ENCODE data around the gene NPAS3. TPM values are rescaled to one million over a fixed set of nuclear protein-coding genes. Genes with fewer than 3 reads are reported as not detected.

NPAS3 gene
- total RNA-seq, 1 experiment from 2014 or later = 0.35 TPM

GRCh38 chr14:33188880-33189279 lies 250.2 kb downstream of the NPAS3 start:
- TF ChIP-seq, protein P1, sequence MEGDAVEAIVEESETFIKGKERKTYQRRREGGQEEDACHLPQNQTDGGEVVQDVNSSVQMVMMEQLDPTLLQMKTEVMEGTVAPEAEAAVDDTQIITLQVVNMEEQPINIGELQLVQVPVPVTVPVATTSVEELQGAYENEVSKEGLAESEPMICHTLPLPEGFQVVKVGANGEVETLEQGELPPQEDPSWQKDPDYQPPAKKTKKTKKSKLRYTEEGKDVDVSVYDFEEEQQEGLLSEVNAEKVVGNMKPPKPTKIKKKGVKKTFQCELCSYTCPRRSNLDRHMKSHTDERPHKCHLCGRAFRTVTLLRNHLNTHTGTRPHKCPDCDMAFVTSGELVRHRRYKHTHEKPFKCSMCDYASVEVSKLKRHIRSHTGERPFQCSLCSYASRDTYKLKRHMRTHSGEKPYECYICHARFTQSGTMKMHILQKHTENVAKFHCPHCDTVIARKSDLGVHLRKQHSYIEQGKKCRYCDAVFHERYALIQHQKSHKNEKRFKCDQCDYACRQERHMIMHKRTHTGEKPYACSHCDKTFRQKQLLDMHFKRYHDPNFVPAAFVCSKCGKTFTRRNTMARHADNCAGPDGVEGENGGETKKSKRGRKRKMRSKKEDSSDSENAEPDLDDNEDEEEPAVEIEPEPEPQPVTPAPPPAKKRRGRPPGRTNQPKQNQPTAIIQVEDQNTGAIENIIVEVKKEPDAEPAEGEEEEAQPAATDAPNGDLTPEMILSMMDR (IDR thresholded peaks at IDR 0.05; ENCODE audit: unreplicated experiment) = no peak
- no TSS peak for BruUV-seq (replicated peaks)

DNA sequence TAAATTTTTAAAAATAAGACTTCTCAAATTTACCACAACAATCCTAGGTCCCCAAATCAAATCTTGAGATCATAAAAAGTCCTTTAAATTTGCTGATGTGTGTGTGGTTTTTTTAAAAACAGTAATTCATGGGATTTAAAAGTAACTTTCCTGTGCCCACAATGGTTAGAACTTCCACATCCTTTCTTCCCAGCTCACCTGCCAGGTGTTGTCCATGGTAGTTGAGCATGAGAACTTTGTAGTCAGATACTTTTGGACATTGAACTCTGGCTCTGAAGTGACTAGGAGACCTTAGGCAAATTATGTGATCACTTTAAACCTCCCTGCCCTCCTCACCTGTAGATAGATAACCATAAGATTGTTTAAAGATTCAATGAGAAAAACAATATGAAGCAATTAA lies 253.2 kb downstream of the NPAS3 start:
- no peak overlapping the region for H3K4me3 Mint-ChIP-seq (ENCODE audit: unreplicated experiment)
- H3K27ac Mint-ChIP-seq (ENCODE audit: low read depth, unreplicated experiment) = no peak overlapping the region
- ChIA-PET POLR2A (no interaction called here), CTCF (no interaction called here)
- no peaks in the 10 kb centered on the region for H3K36me3 Mint-ChIP-seq (ENCODE audit: insufficient read depth, unreplicated experiment)
- no TSS peak for BruUV-seq (replicated peaks)
- TF ChIP-seq, protein P1 (IDR thresholded peaks at IDR 0.05; ENCODE audit: unreplicated experiment) = no peak
- H3K27me3 Mint-ChIP-seq (ENCODE audit: insufficient read depth, unreplicated experiment) = peaks cover 10% of the 10 kb centered on the region
- intact Hi-C loops (cut with micrococcal nuclease) = no loop called here
- DNase-seq (ENCODE audit: unreplicated experiment) = no peak
- no peaks in the 10 kb centered on the region for H3K4me1 Mint-ChIP-seq (ENCODE audit: insufficient read depth, unreplicated experiment)
- H3K9me3 Mint-ChIP-seq (ENCODE audit: unreplicated experiment) = no peaks in the 10 kb centered on the region

More at GRCh38 chr14:33188880-33189279, 250.2 kb downstream of the NPAS3 start:
- ChIA-PET POLR2A (no interaction called here), CTCF (no interaction called here)
- H3K9me3 Mint-ChIP-seq (ENCODE audit: unreplicated experiment) = no peaks in the 10 kb centered on the region
- H3K4me1 Mint-ChIP-seq (ENCODE audit: insufficient read depth, unreplicated experiment) = no peaks in the 10 kb centered on the region
- intact Hi-C loops (cut with micrococcal nuclease) = no loop called here
- H3K27ac Mint-ChIP-seq (ENCODE audit: low read depth, unreplicated experiment) = no peak overlapping the region
- no peak overlapping the region for H3K4me3 Mint-ChIP-seq (ENCODE audit: unreplicated experiment)
- no peaks in the 10 kb centered on the region for H3K36me3 Mint-ChIP-seq (ENCODE audit: insufficient read depth, unreplicated experiment)
- peaks cover 10% of the 10 kb centered on the region for H3K27me3 Mint-ChIP-seq (ENCODE audit: insufficient read depth, unreplicated experiment)
- DNase-seq (ENCODE audit: unreplicated experiment) = no peak

DNA sequence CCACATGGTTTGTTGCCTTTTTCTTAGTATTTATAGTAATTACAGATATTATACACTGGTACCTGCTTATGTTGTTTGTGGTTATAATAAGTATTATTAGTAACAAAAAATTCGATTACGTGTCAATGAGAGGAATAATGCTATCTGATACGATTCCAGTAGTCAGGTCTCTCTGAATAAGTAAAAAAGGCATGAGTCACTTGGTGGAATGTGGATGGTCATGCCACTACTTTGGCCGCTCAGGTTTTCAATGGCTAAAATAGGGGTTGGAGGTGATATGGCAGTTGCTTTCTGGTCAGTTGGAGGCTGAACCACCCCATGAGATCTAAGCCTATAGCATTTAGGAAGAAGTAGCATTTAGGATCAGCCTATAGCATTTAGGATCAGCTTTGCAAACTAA lies 255.9 kb downstream of the NPAS3 start:
- no TSS peak for BruUV-seq (replicated peaks)
- DNase-seq (ENCODE audit: unreplicated experiment) = no peak
- H3K4me3 Mint-ChIP-seq (ENCODE audit: unreplicated experiment) = no peak overlapping the region
- peaks cover 10% of the 10 kb centered on the region for H3K27me3 Mint-ChIP-seq (ENCODE audit: insufficient read depth, unreplicated experiment)
- intact Hi-C loops (cut with micrococcal nuclease) = no loop called here
- ChIA-PET CTCF (interaction anchor here (1.4 to 1.5 kb wide), 2 partner anchors 23 to 598 kb away, joined by 3 to 6 read pairs; no protein-coding TSS in a partner anchor), POLR2A (no interaction called here)
- H3K4me1 Mint-ChIP-seq (ENCODE audit: insufficient read depth, unreplicated experiment) = no peaks in the 10 kb centered on the region
- no peaks in the 10 kb centered on the region for H3K9me3 Mint-ChIP-seq (ENCODE audit: unreplicated experiment)
- H3K36me3 Mint-ChIP-seq (ENCODE audit: insufficient read depth, unreplicated experiment) = no peaks in the 10 kb centered on the region
- TF ChIP-seq, protein P1 (IDR thresholded peaks at IDR 0.05; ENCODE audit: unreplicated experiment) = no peak
- no peak overlapping the region for H3K27ac Mint-ChIP-seq (ENCODE audit: low read depth, unreplicated experiment)

- H3K36me3 Mint-ChIP-seq (ENCODE audit: insufficient read depth, unreplicated experiment) = no peaks in the 10 kb centered on the region
- TF ChIP-seq, protein P1 (IDR thresholded peaks at IDR 0.05; ENCODE audit: unreplicated experiment) = no peak
- no TSS peak for BruUV-seq (replicated peaks)
- no peak for DNase-seq (ENCODE audit: unreplicated experiment)
- no peak overlapping the region for H3K27ac Mint-ChIP-seq (ENCODE audit: low read depth, unreplicated experiment)
- intact Hi-C loops (cut with micrococcal nuclease) = no loop called here
- H3K4me1 Mint-ChIP-seq (ENCODE audit: insufficient read depth, unreplicated experiment) = no peaks in the 10 kb centered on the region
- no peak overlapping the region for H3K4me3 Mint-ChIP-seq (ENCODE audit: unreplicated experiment)
- H3K9me3 Mint-ChIP-seq (ENCODE audit: unreplicated experiment) = no peaks in the 10 kb centered on the region
- no peaks in the 10 kb centered on the region for H3K27me3 Mint-ChIP-seq (ENCODE audit: insufficient read depth, unreplicated experiment)
- CTCF ChIA-PET = interaction anchor here (0.6 kb wide), 1 partner anchor 47 kb away, joined by 3 read pairs; no protein-coding TSS in a partner anchor
- POLR2A ChIA-PET = no interaction called here
Measured at GRCh38 chr14:33198684-33199083, 260.0 kb downstream of the NPAS3 start.
